HG03095 (cell line): ENCODE data around the gene GPR137B.

Experiments
- ATAC-seq: cut with Tn5 transposase; IDR thresholded peaks from one replicate; pipeline ENCODE4 v1.9.1; 2021; ENCODE audit warnings: moderate library complexity; ENCODE audit not compliant: unreplicated experiment

Gene GPR137B

GRCh38 chr1:236253918-236254637 lies 111.7 kb downstream of the GPR137B start:
- no peak for ATAC-seq

GRCh38 chr1:236257216-236257615 lies 114.9 kb downstream of the GPR137B start:
- no peak for ATAC-seq

GRCh38 chr1:236258114-236258622 lies 115.8 kb downstream of the GPR137B start:
- no peak for ATAC-seq
